K562 (cell line): ENCODE measurements around the gene TMEM107. TPM values are rescaled to one million over a fixed set of nuclear protein-coding genes. Genes with fewer than 3 reads are reported as not detected.

ENCODE experiments used
- CBX1 ChIP-seq: sonication (generic); IDR thresholded peaks from 2 replicates; pipeline ENCODE4 v1.6.1; 2016; ENCODE audit warnings: antibody characterized with exemption, low read depth, mild to moderate bottlenecking
- CSDE1 ChIP-seq, 2 experiments: fragments of 450-650 bp; IDR thresholded peaks; 2 replicates each; pipeline ENCODE4 v1.6.1; 2016; ENCODE audit warnings: mild to moderate bottlenecking in 1 of 2
- DACH1 ChIP-seq: fragments of 450-650 bp; IDR thresholded peaks from 2 replicates; pipeline ENCODE4 v1.6.1; 2018; ENCODE audit not compliant: partially characterized antibody
- ELF2 ChIP-seq: fragments of 250-450 bp; sonication (Bioruptor Pico); IDR thresholded peaks from 2 replicates; pipeline ENCODE4 v1.5.0; 2021; ENCODE audit warnings: mild to moderate bottlenecking
- FOXM1 ChIP-seq, 2 experiments: fragments of 450-650 bp in 1 of 2; sonication (generic) in 1 of 2; formaldehyde crosslinking in 1 of 2; IDR thresholded peaks; 2 replicates each; pipeline versions ENCODE4 v1.6.1 to v1.9.0; 2017 to 2022; ENCODE audit warnings: low read depth in 2 of 2, mild to moderate bottlenecking in 2 of 2, missing genetic modification reagents in 1 of 2, moderate library complexity in 1 of 2
- KAT2B ChIP-seq: IDR thresholded peaks from one replicate; pipeline ENCODE4 v1.6.1; 2012; ENCODE audit warnings: low read depth, mild to moderate bottlenecking, control low read depth, inconsistent platforms, low read length, moderate library complexity
- SMAD3 ChIP-seq: fragments of 450-650 bp; formaldehyde crosslinking; conservative IDR thresholded peaks from 2 replicates; pipeline ENCODE4 v1.4.0; 2020; ENCODE audit warnings: mild to moderate bottlenecking
- TEAD4 ChIP-seq, 2 experiments: sonication (generic) in 1 of 2; formaldehyde crosslinking in 1 of 2; IDR thresholded peaks; 2 replicates each; pipeline versions ENCODE4 v1.6.1 to v1.8.0; 2012 to 2022; ENCODE audit warnings: borderline replicate concordance in 1 of 2, inconsistent platforms in 1 of 2, low read length in 1 of 2, mild to moderate bottlenecking in 1 of 2, missing genetic modification reagents in 1 of 2
- TGIF2 ChIP-seq: sonication (generic); formaldehyde crosslinking; IDR thresholded peaks from 2 replicates; pipeline ENCODE4 v1.8.1; 2022; ENCODE audit warnings: mild to moderate bottlenecking, missing genetic modification reagents, moderate library complexity
- ZZZ3 ChIP-seq: fragments of 450-650 bp; IDR thresholded peaks from 2 replicates; pipeline ENCODE4 v1.6.1; 2016; ENCODE audit warnings: antibody characterized with exemption, mild to moderate bottlenecking, moderate library complexity
- polyA plus RNA-seq, 8 experiments: library from polyadenylated mRNA; depleted of rRNA in 4 of 8; stranded (reverse) in 5 of 8; unstranded in 3 of 8; fragments of >200 nt; fragmentation: Nextera tagmentation in 2 of 8; fragmentation: Illumina TruSeq in 1 of 8; extraction: Ambion mirVana in 2 of 8; extraction: Trizol in 1 of 8; gene quantifications; 2 replicates each; pipeline versions ENCODE4 v1.2.1 to v1.2.3, GENCODE V29; 2011 to 2014; ENCODE audit warnings: inconsistent platforms in 1 of 8, missing spikeins in 1 of 8
- total RNA-seq, 7 experiments: library from RNA; depleted of rRNA in 6 of 7; stranded (reverse); fragments of >200 nt in 6 of 7; fragmentation: Illumina TruSeq in 2 of 7; extraction: Trizol in 2 of 7; gene quantifications; 2 replicates each; pipeline versions ENCODE4 v1.2.1 to v1.2.3, GENCODE V29; 2011 to 2021; ENCODE audit warnings: low replicate concordance in 1 of 7
- TF ChIP-seq, protein P1 (sequence below): fragments of 250-450 bp; sonication (Bioruptor Pico); IDR thresholded peaks from 2 replicates; pipeline ENCODE4 v1.4.0; 2020; ENCODE audit warnings: mild to moderate bottlenecking
- TF ChIP-seq, protein P2 (sequence below): fragments of 450-650 bp; IDR thresholded peaks from 2 replicates; pipeline ENCODE4 v1.7.1; 2018; ENCODE audit warnings: mild to moderate bottlenecking, low read depth; ENCODE audit not compliant: partially characterized antibody
- TF ChIP-seq, protein P3 (sequence below), 2 experiments: fragments of 450-650 bp; IDR thresholded peaks; 2 replicates each; pipeline ENCODE4 v1.6.1; 2016; ENCODE audit warnings: mild to moderate bottlenecking in 2 of 2, borderline replicate concordance in 1 of 2, low read depth in 1 of 2, moderate library complexity in 1 of 2

TMEM107 gene
- total and polyA plus RNA-seq, 9 of the 15 experiments (the other 6 are each of a cell fraction or from before 2014, with no cell fraction given), result 7.1 to 26.2 (median 16.9) TPM

DNA sequence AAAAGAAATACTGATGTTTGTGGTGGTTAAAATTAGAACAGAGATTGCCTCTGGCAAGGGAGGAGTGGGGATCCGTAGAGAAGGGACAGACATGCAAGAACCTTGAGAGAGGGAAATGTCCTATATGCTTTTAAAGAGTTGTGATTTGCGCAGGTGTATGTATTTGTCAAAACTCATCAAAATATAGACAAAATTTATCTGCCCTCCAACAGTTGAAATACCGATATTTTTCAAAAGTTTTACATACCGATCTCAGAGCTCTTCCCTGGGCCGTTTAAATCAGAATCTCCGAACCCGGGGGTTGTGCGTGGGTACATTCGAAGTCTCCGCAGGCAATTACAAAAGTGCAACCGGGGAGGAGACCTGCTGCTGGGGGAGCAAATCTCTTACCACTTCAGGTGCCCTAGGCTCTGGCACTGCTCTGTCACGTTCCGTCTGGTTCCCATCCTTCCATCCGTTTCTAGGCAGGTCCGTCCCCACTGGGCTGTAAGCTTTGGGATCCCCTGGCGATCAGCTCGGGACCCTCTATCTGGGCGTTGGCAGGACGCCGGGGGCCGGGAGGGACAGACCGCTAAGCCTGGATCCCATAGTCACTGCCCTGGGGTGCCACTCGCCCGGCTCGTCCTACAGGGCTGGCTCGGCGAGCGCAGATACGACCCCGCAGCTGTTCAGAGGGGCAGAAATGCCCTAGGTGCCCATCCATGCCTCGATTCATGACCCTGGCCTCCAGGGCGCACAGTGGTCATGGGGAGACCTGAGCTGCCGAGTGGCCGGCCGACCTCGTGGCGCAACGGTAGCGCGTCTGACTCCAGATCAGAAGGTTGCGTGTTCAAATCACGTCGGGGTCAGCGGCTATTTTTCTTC is 9.6 kb upstream of the TMEM107 start (continued):
- TF ChIP-seq KAT2B (no peak), SMAD3 (CRISPR knock-in tag) (no peak), FOXM1 (IDR thresholded peaks at IDR 0.05; ENCODE audit: low read depth) (no peak), FOXM1 (CRISPR knock-in tag; IDR thresholded peaks at IDR 0.05; ENCODE audit: low read depth) (no peak), TGIF2 (CRISPR knock-in tag) (no peak), ZZZ3 (no peak), CSDE1 (IDR thresholded peaks at IDR 0.05) (no peak), CBX1 (peak; percentile 42; the same call in 1 of the 2 replicates), TEAD4 (IDR thresholded peaks at IDR 0.05; ENCODE audit: low read length) (peak; percentile 69), TEAD4 (CRISPR knock-in tag; IDR thresholded peaks at IDR 0.05; ENCODE audit: borderline replicate concordance) (no peak), ELF2 (CRISPR knock-in tag) (no peak), DACH1 (no peak)
- TF ChIP-seq, protein P1, sequence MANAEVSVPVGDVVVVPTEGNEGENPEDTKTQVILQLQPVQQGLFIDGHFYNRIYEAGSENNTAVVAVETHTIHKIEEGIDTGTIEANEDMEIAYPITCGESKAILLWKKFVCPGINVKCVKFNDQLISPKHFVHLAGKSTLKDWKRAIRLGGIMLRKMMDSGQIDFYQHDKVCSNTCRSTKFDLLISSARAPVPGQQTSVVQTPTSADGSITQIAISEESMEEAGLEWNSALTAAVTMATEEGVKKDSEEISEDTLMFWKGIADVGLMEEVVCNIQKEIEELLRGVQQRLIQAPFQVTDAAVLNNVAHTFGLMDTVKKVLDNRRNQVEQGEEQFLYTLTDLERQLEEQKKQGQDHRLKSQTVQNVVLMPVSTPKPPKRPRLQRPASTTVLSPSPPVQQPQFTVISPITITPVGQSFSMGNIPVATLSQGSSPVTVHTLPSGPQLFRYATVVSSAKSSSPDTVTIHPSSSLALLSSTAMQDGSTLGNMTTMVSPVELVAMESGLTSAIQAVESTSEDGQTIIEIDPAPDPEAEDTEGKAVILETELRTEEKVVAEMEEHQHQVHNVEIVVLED (CRISPR knock-in tag), result no peak
- TF ChIP-seq, protein P2, sequence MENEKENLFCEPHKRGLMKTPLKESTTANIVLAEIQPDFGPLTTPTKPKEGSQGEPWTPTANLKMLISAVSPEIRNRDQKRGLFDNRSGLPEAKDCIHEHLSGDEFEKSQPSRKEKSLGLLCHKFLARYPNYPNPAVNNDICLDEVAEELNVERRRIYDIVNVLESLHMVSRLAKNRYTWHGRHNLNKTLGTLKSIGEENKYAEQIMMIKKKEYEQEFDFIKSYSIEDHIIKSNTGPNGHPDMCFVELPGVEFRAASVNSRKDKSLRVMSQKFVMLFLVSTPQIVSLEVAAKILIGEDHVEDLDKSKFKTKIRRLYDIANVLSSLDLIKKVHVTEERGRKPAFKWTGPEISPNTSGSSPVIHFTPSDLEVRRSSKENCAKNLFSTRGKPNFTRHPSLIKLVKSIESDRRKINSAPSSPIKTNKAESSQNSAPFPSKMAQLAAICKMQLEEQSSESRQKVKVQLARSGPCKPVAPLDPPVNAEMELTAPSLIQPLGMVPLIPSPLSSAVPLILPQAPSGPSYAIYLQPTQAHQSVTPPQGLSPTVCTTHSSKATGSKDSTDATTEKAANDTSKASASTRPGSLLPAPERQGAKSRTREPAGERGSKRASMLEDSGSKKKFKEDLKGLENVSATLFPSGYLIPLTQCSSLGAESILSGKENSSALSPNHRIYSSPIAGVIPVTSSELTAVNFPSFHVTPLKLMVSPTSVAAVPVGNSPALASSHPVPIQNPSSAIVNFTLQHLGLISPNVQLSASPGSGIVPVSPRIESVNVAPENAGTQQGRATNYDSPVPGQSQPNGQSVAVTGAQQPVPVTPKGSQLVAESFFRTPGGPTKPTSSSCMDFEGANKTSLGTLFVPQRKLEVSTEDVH, result no peak
- TF ChIP-seq, protein P3, sequence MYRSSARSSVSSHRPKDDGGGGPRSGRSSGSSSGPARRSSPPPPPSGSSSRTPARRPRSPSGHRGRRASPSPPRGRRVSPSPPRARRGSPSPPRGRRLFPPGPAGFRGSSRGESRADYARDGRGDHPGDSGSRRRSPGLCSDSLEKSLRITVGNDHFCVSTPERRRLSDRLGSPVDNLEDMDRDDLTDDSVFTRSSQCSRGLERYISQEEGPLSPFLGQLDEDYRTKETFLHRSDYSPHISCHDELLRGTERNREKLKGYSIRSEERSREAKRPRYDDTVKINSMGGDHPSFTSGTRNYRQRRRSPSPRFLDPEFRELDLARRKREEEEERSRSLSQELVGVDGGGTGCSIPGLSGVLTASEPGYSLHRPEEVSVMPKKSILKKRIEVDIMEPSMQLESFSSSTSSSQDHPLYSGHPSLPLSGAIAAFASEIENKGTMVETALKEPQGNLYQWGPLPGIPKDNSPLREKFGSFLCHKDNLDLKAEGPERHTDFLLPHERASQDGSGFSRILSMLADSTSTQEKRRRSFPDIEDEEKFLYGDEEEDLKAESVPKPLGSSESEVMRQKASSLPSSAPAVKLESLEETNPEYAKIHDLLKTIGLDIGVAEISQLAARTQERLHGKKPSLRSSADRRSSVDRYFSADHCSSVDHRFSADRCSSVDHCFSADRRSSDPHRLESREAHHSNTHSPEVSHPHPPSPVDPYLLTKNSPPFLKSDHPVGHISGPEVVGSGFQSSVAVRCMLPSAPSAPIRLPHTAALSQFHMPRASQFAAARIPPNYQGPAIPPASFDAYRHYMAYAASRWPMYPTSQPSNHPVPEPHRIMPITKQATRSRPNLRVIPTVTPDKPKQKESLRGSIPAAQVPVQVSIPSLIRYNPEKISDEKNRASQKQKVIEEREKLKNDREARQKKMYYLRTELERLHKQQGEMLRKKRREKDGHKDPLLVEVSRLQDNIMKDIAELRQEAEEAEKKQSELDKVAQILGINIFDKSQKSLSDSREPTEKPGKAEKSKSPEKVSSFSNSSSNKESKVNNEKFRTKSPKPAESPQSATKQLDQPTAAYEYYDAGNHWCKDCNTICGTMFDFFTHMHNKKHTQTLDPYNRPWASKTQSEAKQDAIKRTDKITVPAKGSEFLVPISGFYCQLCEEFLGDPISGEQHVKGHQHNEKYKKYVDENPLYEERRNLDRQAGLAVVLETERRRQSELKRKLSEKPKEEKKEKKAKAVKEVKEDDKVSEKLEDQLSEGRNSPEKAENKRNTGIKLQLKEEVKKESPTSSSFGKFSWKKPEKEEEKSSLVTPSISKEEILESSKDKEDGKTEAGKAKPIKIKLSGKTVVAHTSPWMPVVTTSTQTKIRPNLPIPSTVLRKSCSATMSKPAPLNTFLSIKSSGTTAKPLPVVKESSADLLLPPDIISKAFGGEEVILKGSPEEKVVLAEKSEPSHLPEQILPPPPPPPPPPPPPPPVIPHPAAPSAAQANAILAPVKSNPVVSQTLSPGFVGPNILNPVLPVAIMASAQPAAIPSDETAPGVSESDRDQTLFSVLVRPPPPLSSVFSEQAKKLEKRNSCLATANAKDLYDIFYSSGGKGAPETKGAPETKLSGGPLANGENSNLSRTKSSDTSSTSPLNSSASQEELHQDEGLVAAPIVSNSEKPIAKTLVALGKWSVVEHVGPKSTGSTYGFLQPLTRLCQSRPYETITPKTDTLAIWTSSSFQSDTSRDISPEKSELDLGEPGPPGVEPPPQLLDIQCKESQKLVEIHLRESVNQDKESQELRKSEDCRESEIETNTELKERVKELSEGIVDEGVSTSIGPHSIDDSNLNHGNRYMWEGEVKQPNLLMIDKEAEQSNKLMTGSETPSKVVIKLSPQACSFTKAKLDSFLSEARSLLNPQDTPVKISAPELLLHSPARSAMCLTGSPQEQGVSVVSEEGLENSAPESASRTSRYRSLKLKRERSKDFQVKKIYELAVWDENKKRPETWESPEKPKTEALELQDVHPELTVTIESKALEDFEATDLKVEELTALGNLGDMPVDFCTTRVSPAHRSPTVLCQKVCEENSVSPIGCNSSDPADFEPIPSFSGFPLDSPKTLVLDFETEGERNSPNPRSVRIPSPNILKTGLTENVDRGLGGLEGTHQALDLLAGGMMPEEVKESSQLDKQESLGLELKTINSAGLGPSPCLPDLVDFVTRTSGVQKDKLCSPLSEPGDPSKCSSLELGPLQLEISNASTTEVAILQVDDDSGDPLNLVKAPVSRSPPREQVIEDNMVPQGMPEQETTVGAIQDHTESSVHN (IDR thresholded peaks at IDR 0.05; ENCODE audit: borderline replicate concordance in 1 of 2, low read depth in 1 of 2), result no peak
